ENCODE results near the gene GRIPAP1. TPM values are rescaled to one million over a fixed set of nuclear protein-coding genes. Genes with fewer than 3 reads are reported as not detected.

Gene GRIPAP1
- total RNA-seq, 4 donors from 2014 or later = 8.6 to 19.3 (median 10.1) TPM

DNA sequence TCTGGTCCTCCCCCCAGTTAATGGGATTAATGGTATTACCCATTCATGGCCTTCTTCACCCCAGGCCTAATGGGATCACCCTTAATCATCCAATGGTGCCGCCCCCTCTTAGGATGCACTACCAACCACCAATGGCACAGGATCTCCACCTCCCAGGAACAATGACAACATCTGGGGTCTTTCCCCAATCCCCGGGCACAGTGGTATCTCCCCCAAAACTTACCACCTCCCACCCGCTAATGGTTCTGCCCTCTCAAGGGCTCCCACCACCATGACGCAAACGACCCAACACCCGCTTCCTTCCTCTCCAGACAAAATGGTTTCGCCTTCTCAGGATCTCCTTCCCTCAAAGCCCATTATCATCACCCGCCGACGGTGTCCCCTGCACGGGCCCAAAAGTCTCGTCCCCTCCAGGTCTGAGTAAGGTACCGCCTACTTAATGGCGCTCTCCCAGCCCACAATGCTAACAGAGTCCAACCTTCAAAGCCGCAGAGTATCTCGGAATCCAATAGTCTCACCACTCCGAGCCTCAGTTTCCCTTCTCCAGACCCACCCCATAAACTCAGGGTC, 458 bp downstream of the GRIPAP1 start:
- ATAC-seq (peak in 1 of 2 donors; percentile 25), DNase-seq (peak in 1 of 2 donors; percentile 14)
- intact Hi-C loops (cut with DNase I; ENCODE audit: low total_unique reads) = loop anchor here (1.0 to 5.0 kb wide), 2 partner anchors 42 to 104 kb away; partner anchors contain the start of genes PQBP1, TFE3 and TIMM17B
- Histone ChIP-seq H3K27me3 (no peaks in the 10 kb centered on the region), H3K9me3 (no peaks in the 10 kb centered on the region), H3K4me3 (peak overlapping the region; percentile 69 to 89 (median 75)), H3K27ac (peak overlapping the region; percentile 77 to 89 (median 83)), H3K4me1 (peaks cover 3 to 7% of the 10 kb centered on the region in 2 donors), H3K36me3 (peaks cover 0 to 14% of the 10 kb centered on the region in 2 donors)
- no peak for TF ChIP-seq POLR2A (IDR thresholded peaks at IDR 0.05)
- TF ChIP-seq, protein P1, sequence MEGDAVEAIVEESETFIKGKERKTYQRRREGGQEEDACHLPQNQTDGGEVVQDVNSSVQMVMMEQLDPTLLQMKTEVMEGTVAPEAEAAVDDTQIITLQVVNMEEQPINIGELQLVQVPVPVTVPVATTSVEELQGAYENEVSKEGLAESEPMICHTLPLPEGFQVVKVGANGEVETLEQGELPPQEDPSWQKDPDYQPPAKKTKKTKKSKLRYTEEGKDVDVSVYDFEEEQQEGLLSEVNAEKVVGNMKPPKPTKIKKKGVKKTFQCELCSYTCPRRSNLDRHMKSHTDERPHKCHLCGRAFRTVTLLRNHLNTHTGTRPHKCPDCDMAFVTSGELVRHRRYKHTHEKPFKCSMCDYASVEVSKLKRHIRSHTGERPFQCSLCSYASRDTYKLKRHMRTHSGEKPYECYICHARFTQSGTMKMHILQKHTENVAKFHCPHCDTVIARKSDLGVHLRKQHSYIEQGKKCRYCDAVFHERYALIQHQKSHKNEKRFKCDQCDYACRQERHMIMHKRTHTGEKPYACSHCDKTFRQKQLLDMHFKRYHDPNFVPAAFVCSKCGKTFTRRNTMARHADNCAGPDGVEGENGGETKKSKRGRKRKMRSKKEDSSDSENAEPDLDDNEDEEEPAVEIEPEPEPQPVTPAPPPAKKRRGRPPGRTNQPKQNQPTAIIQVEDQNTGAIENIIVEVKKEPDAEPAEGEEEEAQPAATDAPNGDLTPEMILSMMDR (IDR thresholded peaks at IDR 0.05 in 4 of 5, conservative IDR thresholded peaks at IDR 0.05 in 1 of 5) = no peak
- in situ Hi-C loops (cut with MboI; ENCODE audit: low sequenced_read_pairs in 4 of 4) = no loop called here

GRCh38 chrX:49000636-49001035, 1.4 kb downstream of the GRIPAP1 start:
- TF ChIP-seq, protein P1 (IDR thresholded peaks at IDR 0.05 in 4 of 5, conservative IDR thresholded peaks at IDR 0.05 in 1 of 5) = no peak
- no peak for TF ChIP-seq POLR2A (IDR thresholded peaks at IDR 0.05)
- in situ Hi-C loops (cut with MboI; ENCODE audit: low sequenced_read_pairs in 4 of 4) = no loop called here
- Histone ChIP-seq H3K27me3 (no peaks in the 10 kb centered on the region), H3K36me3 (peaks cover 0 to 14% of the 10 kb centered on the region in 2 donors), H3K4me3 (peak overlapping the region in 1 of 4 donors; percentile 69), H3K9me3 (no peaks in the 10 kb centered on the region), H3K27ac (no peak overlapping the region), H3K4me1 (peaks cover 3 to 7% of the 10 kb centered on the region in 2 donors)
- ATAC-seq = no peak
- DNase-seq = no peak
- intact Hi-C loops (cut with DNase I; ENCODE audit: low total_unique reads) = loop anchor here (5.0 kb wide), 1 partner anchor 103 kb away; the partner anchor contains the start of genes PQBP1 and TIMM17B

GRCh38 chrX:48999030-48999429, 3.0 kb downstream of the GRIPAP1 start:
- Histone ChIP-seq H3K36me3 (peaks cover 0 to 14% of the 10 kb centered on the region in 2 donors), H3K4me3 (no peak overlapping the region), H3K9me3 (no peaks in the 10 kb centered on the region), H3K27ac (no peak overlapping the region), H3K4me1 (peaks cover 3 to 7% of the 10 kb centered on the region in 2 donors), H3K27me3 (no peaks in the 10 kb centered on the region)
- no peak for ATAC-seq
- TF ChIP-seq, protein P1 (IDR thresholded peaks at IDR 0.05 in 4 of 5, conservative IDR thresholded peaks at IDR 0.05 in 1 of 5) = no peak
- TF ChIP-seq POLR2A (IDR thresholded peaks at IDR 0.05) = no peak
- in situ Hi-C loops (cut with MboI; ENCODE audit: low sequenced_read_pairs in 4 of 4) = no loop called here
- intact Hi-C loops (cut with DNase I; ENCODE audit: low total_unique reads) = no loop called here
- no peak for DNase-seq

DNA sequence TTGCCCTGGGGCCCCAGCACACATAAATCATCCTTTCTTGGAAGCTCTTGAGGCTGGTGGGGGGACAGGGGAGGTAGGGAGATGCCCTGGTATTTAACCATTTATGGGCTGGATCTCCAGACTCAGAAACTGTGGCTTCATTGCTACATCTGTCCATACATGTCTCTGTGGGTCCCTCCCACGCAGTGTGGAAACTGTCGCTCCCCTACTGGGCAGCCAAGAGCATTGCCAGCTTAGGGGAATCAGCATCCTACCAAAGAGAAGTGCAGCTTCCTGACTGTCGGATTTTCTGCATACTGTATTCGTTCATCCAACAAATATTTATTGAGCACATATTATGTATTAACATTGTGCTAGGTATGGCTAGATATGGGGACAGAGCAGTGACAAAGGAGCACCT, 3.7 kb downstream of the GRIPAP1 start:
- Histone ChIP-seq H3K27ac (no peak overlapping the region), H3K4me1 (peaks cover 3 to 7% of the 10 kb centered on the region in 2 donors), H3K36me3 (peaks cover 0 to 14% of the 10 kb centered on the region in 2 donors), H3K9me3 (no peaks in the 10 kb centered on the region), H3K4me3 (no peak overlapping the region), H3K27me3 (no peaks in the 10 kb centered on the region)
- intact Hi-C loops (cut with DNase I; ENCODE audit: low total_unique reads) = no loop called here
- in situ Hi-C loops (cut with MboI; ENCODE audit: low sequenced_read_pairs in 4 of 4) = no loop called here
- ATAC-seq = no peak
- no peak for DNase-seq
- TF ChIP-seq, protein P1 (IDR thresholded peaks at IDR 0.05 in 4 of 5, conservative IDR thresholded peaks at IDR 0.05 in 1 of 5) = no peak
- TF ChIP-seq POLR2A (IDR thresholded peaks at IDR 0.05) = no peak
